OCI-LY1 (cell line): ENCODE measurements around the gene ASPA.

ENCODE experiments used
- CTCF ChIP-seq: fragments of 200-600 bp; sonication (generic), shearing (Covaris generic); IDR thresholded peaks from 2 replicates; pipeline ENCODE4 v1.5.1; 2017; ENCODE audit warnings: mild to moderate bottlenecking, antibody characterized with exemption, low read length, moderate library complexity, mixed read lengths
- EZH2 ChIP-seq: fragments of 200-600 bp; sonication (generic), shearing (Covaris generic); IDR thresholded peaks from 2 replicates; pipeline ENCODE4 v1.8.0; 2017; ENCODE audit warnings: borderline replicate concordance, mixed run types, mild to moderate bottlenecking, antibody characterized with exemption, low read length, moderate library complexity, mixed read lengths

- TF ChIP-seq CTCF: no peak
- TF ChIP-seq EZH2: no peak
These were observed 59.1 kb downstream of the ASPA start for GRCh38 chr17:3534881-3535252.
